ENCODE results near the gene CNOT4.

Gene CNOT4

GRCh38 chr7:135539629-135540028, 29.7 kb upstream of the CNOT4 start:
- TF ChIP-seq REST (IDR thresholded peaks at IDR 0.05; ENCODE audit: low read depth) (no peak), YY1 (IDR thresholded peaks at IDR 0.05; ENCODE audit: low read depth) (no peak), CREB1 (IDR thresholded peaks at IDR 0.05; ENCODE audit: low read depth) (no peak), EGR1 (IDR thresholded peaks at IDR 0.05) (no peak), CEBPB (IDR thresholded peaks at IDR 0.05) (no peak), TAF1 (IDR thresholded peaks at IDR 0.05; ENCODE audit: low read depth) (no peak), FOXM1 (IDR thresholded peaks at IDR 0.05; ENCODE audit: borderline replicate concordance, low read depth) (no peak), EP300 (IDR thresholded peaks at IDR 0.05; ENCODE audit: borderline replicate concordance) (no peak), TEAD4 (IDR thresholded peaks at IDR 0.05) (no peak)
- TF ChIP-seq, protein P1, sequence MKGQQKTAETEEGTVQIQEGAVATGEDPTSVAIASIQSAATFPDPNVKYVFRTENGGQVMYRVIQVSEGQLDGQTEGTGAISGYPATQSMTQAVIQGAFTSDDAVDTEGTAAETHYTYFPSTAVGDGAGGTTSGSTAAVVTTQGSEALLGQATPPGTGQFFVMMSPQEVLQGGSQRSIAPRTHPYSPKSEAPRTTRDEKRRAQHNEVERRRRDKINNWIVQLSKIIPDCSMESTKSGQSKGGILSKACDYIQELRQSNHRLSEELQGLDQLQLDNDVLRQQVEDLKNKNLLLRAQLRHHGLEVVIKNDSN (IDR thresholded peaks at IDR 0.05), result no peak
- TF ChIP-seq, protein P2, sequence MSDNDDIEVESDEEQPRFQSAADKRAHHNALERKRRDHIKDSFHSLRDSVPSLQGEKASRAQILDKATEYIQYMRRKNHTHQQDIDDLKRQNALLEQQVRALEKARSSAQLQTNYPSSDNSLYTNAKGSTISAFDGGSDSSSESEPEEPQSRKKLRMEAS (IDR thresholded peaks at IDR 0.05), result no peak

DNA sequence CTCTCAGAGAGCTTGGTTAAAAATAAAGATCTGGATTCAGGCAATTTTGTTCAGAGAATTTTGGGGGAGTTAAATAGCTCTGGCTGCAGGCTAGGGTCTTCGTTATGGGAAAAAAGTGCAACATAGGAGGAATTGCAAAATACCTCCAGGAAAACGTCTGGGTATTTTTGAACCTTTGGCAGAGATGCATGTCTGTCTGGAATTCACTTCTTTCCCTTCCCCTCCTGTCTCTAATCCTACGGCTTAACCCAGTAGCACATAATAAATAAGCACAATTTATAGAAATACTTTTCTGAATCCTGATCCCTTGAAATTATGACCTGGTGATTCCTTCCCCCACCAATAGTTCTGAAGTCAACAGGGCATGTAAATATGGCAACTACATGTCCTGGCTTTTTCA, 28.5 kb upstream of the CNOT4 start:
- no peak for TF ChIP-seq YY1 (IDR thresholded peaks at IDR 0.05; ENCODE audit: low read depth)
- no peak for TF ChIP-seq RAD21 (IDR thresholded peaks at IDR 0.05; ENCODE audit: low read depth)
- no peak for TF ChIP-seq EP300 (IDR thresholded peaks at IDR 0.05; ENCODE audit: borderline replicate concordance)
- no peak for TF ChIP-seq REST (IDR thresholded peaks at IDR 0.05; ENCODE audit: low read depth)
- TF ChIP-seq FOXM1 (IDR thresholded peaks at IDR 0.05; ENCODE audit: borderline replicate concordance, low read depth), result no peak
- no peak for TF ChIP-seq EGR1 (IDR thresholded peaks at IDR 0.05)
- TF ChIP-seq, protein P1 (IDR thresholded peaks at IDR 0.05), result no peak
- TF ChIP-seq TCF12 (IDR thresholded peaks at IDR 0.05; ENCODE audit: low read depth), result no peak
- TF ChIP-seq ZBTB7A (IDR thresholded peaks at IDR 0.05; ENCODE audit: low read depth), result no peak
- TF ChIP-seq CEBPB (IDR thresholded peaks at IDR 0.05), result no peak
- TF ChIP-seq TAF1 (IDR thresholded peaks at IDR 0.05; ENCODE audit: low read depth), result no peak
- TF ChIP-seq, protein P2 (IDR thresholded peaks at IDR 0.05), result no peak

DNA sequence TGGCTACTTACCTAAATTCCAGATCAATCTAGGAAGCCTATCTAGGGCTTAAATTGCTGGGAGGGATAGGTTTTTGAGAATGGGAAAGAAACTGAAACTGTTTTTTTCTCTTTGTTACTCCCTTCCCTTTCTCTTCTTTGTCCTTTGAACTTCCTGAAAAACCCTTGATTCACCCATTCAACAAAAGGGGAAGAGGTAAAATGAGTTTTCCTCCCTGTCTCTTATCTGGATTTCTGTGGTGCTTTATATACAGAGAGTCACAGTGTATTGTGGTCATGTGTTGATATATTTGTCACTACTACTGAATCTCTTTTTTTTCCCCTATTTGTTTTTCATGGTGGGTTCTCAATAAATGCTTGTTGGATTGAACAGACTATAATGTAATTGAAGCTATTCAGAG, 28.0 kb upstream of the CNOT4 start:
- TF ChIP-seq CREB1 (IDR thresholded peaks at IDR 0.05; ENCODE audit: low read depth), result no peak
- TF ChIP-seq ZBTB7A (IDR thresholded peaks at IDR 0.05; ENCODE audit: low read depth), result no peak
- no peak for TF ChIP-seq NFIC (IDR thresholded peaks at IDR 0.05)
- no peak for TF ChIP-seq EP300 (IDR thresholded peaks at IDR 0.05; ENCODE audit: borderline replicate concordance)
- TF ChIP-seq TEAD4 (IDR thresholded peaks at IDR 0.05), result no peak
- no peak for TF ChIP-seq YY1 (IDR thresholded peaks at IDR 0.05; ENCODE audit: low read depth)
- TF ChIP-seq CEBPB (IDR thresholded peaks at IDR 0.05), result no peak

DNA sequence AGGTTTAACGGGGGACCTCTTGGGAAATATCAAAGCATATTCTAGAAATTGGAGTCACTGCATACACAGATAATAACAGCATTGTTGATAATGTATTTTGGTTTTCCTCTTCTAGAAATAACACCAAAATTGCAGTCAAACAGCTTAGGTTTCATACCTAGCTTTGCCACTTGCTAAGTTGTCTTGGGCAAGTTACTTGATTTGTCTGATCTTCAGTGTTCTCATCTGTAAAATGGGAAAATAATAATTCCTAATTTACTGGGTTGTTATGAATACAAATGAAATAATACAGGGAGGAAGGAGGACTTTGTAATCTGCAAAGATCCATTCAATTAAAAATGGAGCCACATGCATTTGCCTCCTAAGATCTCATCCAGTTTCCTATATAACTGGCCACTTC, 27.6 kb upstream of the CNOT4 start:
- TF ChIP-seq RAD21 (IDR thresholded peaks at IDR 0.05; ENCODE audit: low read depth), result no peak
- TF ChIP-seq REST (IDR thresholded peaks at IDR 0.05; ENCODE audit: low read depth), result no peak
- no peak for TF ChIP-seq EP300 (IDR thresholded peaks at IDR 0.05; ENCODE audit: borderline replicate concordance)
- TF ChIP-seq EGR1 (IDR thresholded peaks at IDR 0.05), result no peak
- TF ChIP-seq FOXM1 (IDR thresholded peaks at IDR 0.05; ENCODE audit: borderline replicate concordance, low read depth), result no peak
- no peak for TF ChIP-seq TAF1 (IDR thresholded peaks at IDR 0.05; ENCODE audit: low read depth)
- TF ChIP-seq, protein P1 (IDR thresholded peaks at IDR 0.05), result no peak
- no peak for TF ChIP-seq YY1 (IDR thresholded peaks at IDR 0.05; ENCODE audit: low read depth)
- TF ChIP-seq CREB1 (IDR thresholded peaks at IDR 0.05; ENCODE audit: low read depth), result no peak
- TF ChIP-seq, protein P2 (IDR thresholded peaks at IDR 0.05), result no peak
- no peak for TF ChIP-seq CEBPB (IDR thresholded peaks at IDR 0.05)
- no peak for TF ChIP-seq TEAD4 (IDR thresholded peaks at IDR 0.05)
- TF ChIP-seq ZBTB7A (IDR thresholded peaks at IDR 0.05; ENCODE audit: low read depth), result no peak
